SK-N-SH (cell line): ENCODE measurements around the gene SPPL2C. TPM values are rescaled to one million over a fixed set of nuclear protein-coding genes. Genes with fewer than 3 reads are reported as not detected.

Experiments used
- CTCF ChIA-PET: fragments of 300-600, 350-600 bp; formaldehyde crosslinking; extraction: SDS; loops from one replicate; lab custom pipeline; 2021; lab: Yijun Ruan, JAX
- POLR2A ChIA-PET: fragments of 350-600 bp; sonication (Branson Sonifier 250); formaldehyde crosslinking; extraction: SDS; loops from one replicate; lab custom pipeline; 2020; ENCODE audit warnings: antibody characterized with exemption, inconsistent platforms; lab: Yijun Ruan, JAX
- DNase-seq: peaks from one replicate; pipeline ENCODE4 v3.0.0; 2012
- H2AFZ ChIP-seq: fragments of 200-600 bp; sonication (generic); 2 replicates; pipeline ENCODE4 v1.8.1; 2016; ENCODE audit warnings: antibody characterized with exemption, mild to moderate bottlenecking, low read depth
- H3F3A ChIP-seq: fragments of 200-600 bp; sonication (generic); replicated peaks from 2 replicates; pipeline ENCODE3; 2016; ENCODE audit warnings: antibody characterized with exemption, mild to moderate bottlenecking; ENCODE audit not compliant: insufficient read depth
- H3K27ac ChIP-seq, 2 experiments: fragments of 200-500 bp in 1 of 2; fragments of 200-600 bp in 1 of 2; sonication (Bioruptor generic) in 1 of 2; sonication (generic), shearing (Covaris generic) in 1 of 2; 2 replicates each; pipeline versions ENCODE4 v1.5.1 to v1.6.1; 2014 to 2016; ENCODE audit warnings: low read depth in 2 of 2, inconsistent platforms in 1 of 2, low read length in 1 of 2, mild to moderate bottlenecking in 1 of 2, mixed read lengths in 1 of 2
- H3K27me3 ChIP-seq: fragments of 200-600 bp; sonication (generic), shearing (Covaris generic); 2 replicates; pipeline ENCODE4 v1.6.1; 2016; ENCODE audit warnings: mixed run types; ENCODE audit not compliant: insufficient read depth
- H3K36me3 ChIP-seq, 2 experiments: fragments of 200-500 bp in 1 of 2; fragments of 200-600 bp in 1 of 2; sonication (Bioruptor generic) in 1 of 2; sonication (generic) in 1 of 2; replicated peaks in 1 of 2; 2 replicates each; pipeline versions ENCODE3 to v1.5.1; 2014 to 2016; ENCODE audit warnings: low read length in 1 of 2, mild to moderate bottlenecking in 1 of 2; ENCODE audit not compliant: insufficient read depth in 2 of 2, control insufficient read depth in 1 of 2
- H3K4me1 ChIP-seq, 2 experiments: fragments of 200-500 bp in 1 of 2; fragments of 200-600 bp in 1 of 2; sonication (Bioruptor generic) in 1 of 2; sonication (generic), shearing (Covaris generic) in 1 of 2; 2 replicates each; pipeline versions ENCODE4 v1.5.1 to v1.6.1; 2014 to 2016; ENCODE audit warnings: low read depth in 1 of 2, low read length in 1 of 2, mixed run types in 1 of 2; ENCODE audit not compliant: insufficient read depth in 2 of 2, control insufficient read depth in 1 of 2
- H3K4me2 ChIP-seq: fragments of 200-600 bp; sonication (generic), shearing (Covaris generic); 2 replicates; pipeline ENCODE4 v1.6.1; 2017; ENCODE audit warnings: mixed run types
- H3K4me3 ChIP-seq, 2 experiments: fragments of 200-500 bp in 1 of 2; fragments of 200-600 bp in 1 of 2; sonication (Bioruptor generic) in 1 of 2; sonication (generic), shearing (Covaris generic) in 1 of 2; 2 replicates each; pipeline versions ENCODE4 v1.5.1 to v1.8.1; 2014 to 2016; ENCODE audit warnings: low read depth in 2 of 2, inconsistent platforms in 1 of 2, low read length in 1 of 2, mild to moderate bottlenecking in 1 of 2, mixed read lengths in 1 of 2, moderate library complexity in 1 of 2
- H3K79me2 ChIP-seq: fragments of 200-600 bp; sonication (generic); 2 replicates; pipeline ENCODE4 v1.8.1; 2017; ENCODE audit warnings: mild to moderate bottlenecking; ENCODE audit not compliant: insufficient read depth
- H3K9ac ChIP-seq: fragments of 200-600 bp; sonication (generic); 2 replicates; pipeline ENCODE4 v1.6.1; 2017; ENCODE audit warnings: mixed run types
- H3K9me2 ChIP-seq: fragments of 200-600 bp; sonication (generic); 2 replicates; pipeline ENCODE4 v1.6.1; 2017; ENCODE audit warnings: mixed run types
- H3K9me3 ChIP-seq: fragments of 200-600 bp; sonication (generic); 2 replicates; pipeline ENCODE4 v1.6.1; 2017; ENCODE audit warnings: mixed run types, mild to moderate bottlenecking, moderate library complexity
- H4K20me1 ChIP-seq: fragments of 200-600 bp; sonication (generic); 2 replicates; pipeline ENCODE4 v1.6.1; 2017; ENCODE audit warnings: mild to moderate bottlenecking, mixed run types; ENCODE audit not compliant: insufficient read depth
- CHD2 ChIP-seq: fragments of 150-350 bp; IDR thresholded peaks from 2 replicates; pipeline ENCODE4 v1.6.1; 2018; ENCODE audit warnings: low read length; ENCODE audit not compliant: partially characterized antibody
- CTCF ChIP-seq: fragments of 200-600 bp; sonication (generic); IDR thresholded peaks from 2 replicates; pipeline ENCODE4 v1.6.1; 2017; ENCODE audit warnings: antibody characterized with exemption, mild to moderate bottlenecking, moderate library complexity
- EZH2phosphoT487 ChIP-seq: fragments of 200-600 bp; sonication (generic); IDR thresholded peaks from 2 replicates; pipeline ENCODE4 v1.6.1; 2017; ENCODE audit warnings: low read depth, mixed run types, mild to moderate bottlenecking, antibody characterized with exemption, moderate library complexity, borderline replicate concordance
- FOSL2 ChIP-seq: IDR thresholded peaks from 2 replicates; pipeline ENCODE4 v1.4.0; 2012; ENCODE audit warnings: low read depth, mild to moderate bottlenecking, moderate library complexity, borderline replicate concordance
- FOXJ3 ChIP-seq: sonication (generic); formaldehyde crosslinking; IDR thresholded peaks from 2 replicates; pipeline ENCODE4 v1.5.1; 2020; ENCODE audit warnings: mild to moderate bottlenecking, missing genetic modification reagents
- FOXM1 ChIP-seq: IDR thresholded peaks from 2 replicates; pipeline ENCODE4 v1.4.0; 2012; ENCODE audit warnings: low read depth, mild to moderate bottlenecking
- GABPA ChIP-seq: IDR thresholded peaks from 2 replicates; pipeline ENCODE4 v1.4.0; 2012; ENCODE audit warnings: low read depth, mild to moderate bottlenecking
- MXI1 ChIP-seq: IDR thresholded peaks from 2 replicates; pipeline ENCODE4 v1.6.1; 2012; ENCODE audit warnings: mild to moderate bottlenecking, low read depth, low read length, improper control_type of control experiment
- RAD21 ChIP-seq: IDR thresholded peaks from 2 replicates; pipeline ENCODE4 v1.6.1; 2012; ENCODE audit warnings: mild to moderate bottlenecking, low read length
- REST ChIP-seq: IDR thresholded peaks from 2 replicates; pipeline ENCODE4 v1.6.1; 2012; ENCODE audit warnings: mild to moderate bottlenecking, low read depth, low read length, moderate library complexity
- SIN3A ChIP-seq: IDR thresholded peaks from 2 replicates; pipeline ENCODE4 v1.6.1; 2012; ENCODE audit warnings: low read depth, mild to moderate bottlenecking, low read length, moderate library complexity, borderline replicate concordance
- SMC3 ChIP-seq: IDR thresholded peaks from 2 replicates; pipeline ENCODE4 v1.6.1; 2012; ENCODE audit warnings: low read depth, low read length, improper control_type of control experiment
- TAF1 ChIP-seq: IDR thresholded peaks from 2 replicates; pipeline ENCODE4 v1.6.1; 2012; ENCODE audit warnings: low read depth, mild to moderate bottlenecking, low read length, moderate library complexity, borderline replicate concordance
- TCF12 ChIP-seq: IDR thresholded peaks from 2 replicates; pipeline ENCODE4 v1.4.0; 2012
- TEAD4 ChIP-seq: IDR thresholded peaks from 2 replicates; pipeline ENCODE4 v1.4.0; 2012; ENCODE audit warnings: mild to moderate bottlenecking, borderline replicate concordance; ENCODE audit not compliant: insufficient read depth
- USF1 ChIP-seq: IDR thresholded peaks from 2 replicates; pipeline ENCODE4 v1.4.0; 2012; ENCODE audit warnings: low read depth, borderline replicate concordance
- ZBTB33 ChIP-seq: IDR thresholded peaks from 2 replicates; pipeline ENCODE4 v1.4.0; 2012; ENCODE audit warnings: low read depth, borderline replicate concordance
- WGBS: methylation state at CpG from one replicate; pipeline ENCODE4 v1.1.6; 2017; ENCODE audit warnings: low lambda C conversion rate; 5-methylcytosine and 5-hydroxymethylcytosine counted together
- polyA plus RNA-seq, 3 experiments: library from polyadenylated mRNA; depleted of rRNA; stranded (reverse); fragments of >200 nt; gene quantifications; 2 replicates each; pipeline ENCODE4 v1.2.3, GENCODE V29; 2012

The SPPL2C gene
- polyA plus RNA-seq, 1 of the 3 experiments (the other 2 are of a cell fraction), result not detected

- TF ChIP-seq FOXM1 (no peak), REST (no peak)
Observed at GRCh38 chr17:45848405-45848804, 3.7 kb downstream of the SPPL2C start (continued).

GRCh38 chr17:45848868-45849535 lies 4.3 kb downstream of the SPPL2C start:
- H3K4me2 ChIP-seq, result no peak overlapping the region
- peaks cover 0 to 15% of the 10 kb centered on the region in 2 experiments; a peak in 1 of 4 replicates for H3K4me1 ChIP-seq
- ChIA-PET CTCF (interaction anchor here (0.7 to 17.2 kb wide), 12 partner anchors 9 to 213 kb away, joined by 3 to 327 read pairs (median 5); no protein-coding TSS in a partner anchor), POLR2A (interaction anchor here (1.1 to 1.3 kb wide), 2 partner anchors 10 to 13 kb away, joined by 3 to 4 read pairs; no protein-coding TSS in a partner anchor)
- H3K27ac ChIP-seq, result peak overlapping the region in 1 of 2 experiments; percentile 73; a peak in 2 of 4 replicates
- H3K9ac ChIP-seq, result no peak overlapping the region
- no peaks in the 10 kb centered on the region for H3K9me2 ChIP-seq
- H3K4me3 ChIP-seq, result no peak overlapping the region
- H3K79me2 ChIP-seq, result no peaks in the 10 kb centered on the region
- DNase-seq, result peak; percentile 92
- H2AFZ ChIP-seq, result no peak overlapping the region
- no peaks in the 10 kb centered on the region for H3F3A ChIP-seq
- no peaks in the 10 kb centered on the region for H3K9me3 ChIP-seq
- H3K36me3 ChIP-seq, result no peaks in the 10 kb centered on the region
- H3K27me3 ChIP-seq, result peaks cover 12% of the 10 kb centered on the region
- H4K20me1 ChIP-seq, result no peaks in the 10 kb centered on the region
- WGBS, result 67% methylated on average over 13 of the region's 15 CpGs
- no peak for TF ChIP-seq TAF1
- TF ChIP-seq USF1, result no peak
- TF ChIP-seq GABPA, result no peak
- no peak for TF ChIP-seq EZH2phosphoT487
- TF ChIP-seq TEAD4, result no peak
- no peak for TF ChIP-seq REST
- no peak for TF ChIP-seq FOSL2
- TF ChIP-seq FOXJ3 (CRISPR knock-in tag), result no peak
- TF ChIP-seq CTCF, result no peak
- 0 out of 2 replicates have a peak, but pooled peaks have one; percentile 47 for TF ChIP-seq MXI1
- TF ChIP-seq RAD21, result peak; percentile 21; the same call in 1 of the 2 replicates
- TF ChIP-seq SIN3A, result no peak
- TF ChIP-seq SMC3, result peak; percentile 9; the same call in 1 of the 2 replicates
- TF ChIP-seq TCF12, result no peak
- no peak for TF ChIP-seq ZBTB33
- TF ChIP-seq CHD2, result peak; percentile 16
